Measurements from ENCODE around the gene MTAP.

DNA sequence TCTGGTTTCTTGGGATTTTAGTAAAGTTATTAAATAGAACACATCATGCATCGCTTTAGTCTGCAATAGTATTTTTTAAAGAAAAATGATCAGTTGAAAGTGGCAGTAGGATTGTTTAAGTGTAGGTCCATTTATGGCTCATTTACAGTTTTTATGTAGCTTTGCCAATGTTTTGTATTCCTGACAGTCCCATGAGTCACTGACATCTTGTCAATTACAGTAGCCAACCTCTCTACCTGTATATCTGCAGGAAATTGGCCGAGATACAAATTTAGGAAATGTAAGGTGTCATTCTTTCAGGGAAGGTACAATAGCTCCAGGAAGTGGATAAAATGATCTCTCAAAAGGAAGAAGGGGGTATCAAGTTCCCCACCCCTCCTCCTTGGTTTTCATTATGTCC, 47.7 kb upstream of the MTAP start:
- no peak for TF ChIP-seq POLR2AphosphoS5 (IDR thresholded peaks at IDR 0.05)
- TF ChIP-seq, protein P1, sequence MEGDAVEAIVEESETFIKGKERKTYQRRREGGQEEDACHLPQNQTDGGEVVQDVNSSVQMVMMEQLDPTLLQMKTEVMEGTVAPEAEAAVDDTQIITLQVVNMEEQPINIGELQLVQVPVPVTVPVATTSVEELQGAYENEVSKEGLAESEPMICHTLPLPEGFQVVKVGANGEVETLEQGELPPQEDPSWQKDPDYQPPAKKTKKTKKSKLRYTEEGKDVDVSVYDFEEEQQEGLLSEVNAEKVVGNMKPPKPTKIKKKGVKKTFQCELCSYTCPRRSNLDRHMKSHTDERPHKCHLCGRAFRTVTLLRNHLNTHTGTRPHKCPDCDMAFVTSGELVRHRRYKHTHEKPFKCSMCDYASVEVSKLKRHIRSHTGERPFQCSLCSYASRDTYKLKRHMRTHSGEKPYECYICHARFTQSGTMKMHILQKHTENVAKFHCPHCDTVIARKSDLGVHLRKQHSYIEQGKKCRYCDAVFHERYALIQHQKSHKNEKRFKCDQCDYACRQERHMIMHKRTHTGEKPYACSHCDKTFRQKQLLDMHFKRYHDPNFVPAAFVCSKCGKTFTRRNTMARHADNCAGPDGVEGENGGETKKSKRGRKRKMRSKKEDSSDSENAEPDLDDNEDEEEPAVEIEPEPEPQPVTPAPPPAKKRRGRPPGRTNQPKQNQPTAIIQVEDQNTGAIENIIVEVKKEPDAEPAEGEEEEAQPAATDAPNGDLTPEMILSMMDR (IDR thresholded peaks at IDR 0.05) = no peak
- no peak for TF ChIP-seq POLR2A (IDR thresholded peaks at IDR 0.05)

Data from breast epithelium (tissue), 3 donors.